ENCODE data around the gene CILP2. TPM values are rescaled to one million over a fixed set of nuclear protein-coding genes. Genes with fewer than 3 reads are reported as not detected.

Gene CILP2
- total and polyA plus RNA-seq, 9 of the 15 experiments (the other 6 are each of a cell fraction or from before 2014, with no cell fraction given), result 0.04 to 0.35 (median 0.05) TPM; not detected in 2

DNA sequence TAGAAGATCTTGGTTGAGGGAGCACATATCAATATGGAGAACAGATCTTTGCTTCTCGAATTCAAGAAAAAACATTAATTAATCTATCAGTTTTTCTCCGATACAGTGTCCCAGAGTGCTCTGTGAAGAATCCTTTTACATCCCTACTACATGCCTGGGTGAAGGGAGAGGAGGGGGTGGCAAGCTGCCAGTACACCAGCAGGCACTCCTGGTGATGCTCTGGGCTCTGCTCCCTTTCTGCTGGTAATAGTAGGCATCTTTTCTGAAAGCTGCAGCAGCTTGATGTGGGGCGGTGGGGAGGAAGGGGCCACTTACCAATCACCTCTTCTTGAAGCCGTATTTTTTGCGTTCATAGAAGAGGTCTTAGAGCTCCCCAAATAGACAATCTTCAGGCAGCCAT is 49.7 kb downstream of the CILP2 start:
- ATAC-seq (no peak), DNase-seq (ENCODE audit: extremely low read depth in 1 of 4, low spot score in 3 of 4) (no peak), FAIRE-seq (no peak)
- ChIA-PET CTCF (ENCODE audit: low intra/inter-chr PET ratio) (no interaction called here), POLR2A (interaction anchor here (0.6 kb wide), 1 partner anchor 240 kb away, joined by 3 read pairs; no protein-coding TSS in a partner anchor)
- no peak overlapping the region for H2AFZ ChIP-seq (ENCODE audit: low read depth, low read length)
- H3K36me3 ChIP-seq (ENCODE audit: control insufficient read depth, insufficient read depth, low read length), result no peaks in the 10 kb centered on the region
- no peaks in the 10 kb centered on the region for H3K9me1 ChIP-seq (ENCODE audit: control insufficient read depth, insufficient read depth, low read length)
- no peaks in the 10 kb centered on the region for H3K79me2 ChIP-seq (ENCODE audit: control insufficient read depth, insufficient read depth, low read length)
- no TSS peak for BruUV-seq (replicated peaks)
- TF ChIP-seq SIRT6 (IDR thresholded peaks at IDR 0.05; ENCODE audit: low read depth, low read length) (no peak), RBM14 (IDR thresholded peaks at IDR 0.05; ENCODE audit: borderline replicate concordance, insufficient read depth, low read depth, low read length) (no peak), TFAM (CRISPR knock-in tag; conservative IDR thresholded peaks at IDR 0.05) (no peak), BRD9 (IDR thresholded peaks at IDR 0.05; ENCODE audit: low read depth, partially characterized antibody) (no peak)
- TF ChIP-seq, protein P1, sequence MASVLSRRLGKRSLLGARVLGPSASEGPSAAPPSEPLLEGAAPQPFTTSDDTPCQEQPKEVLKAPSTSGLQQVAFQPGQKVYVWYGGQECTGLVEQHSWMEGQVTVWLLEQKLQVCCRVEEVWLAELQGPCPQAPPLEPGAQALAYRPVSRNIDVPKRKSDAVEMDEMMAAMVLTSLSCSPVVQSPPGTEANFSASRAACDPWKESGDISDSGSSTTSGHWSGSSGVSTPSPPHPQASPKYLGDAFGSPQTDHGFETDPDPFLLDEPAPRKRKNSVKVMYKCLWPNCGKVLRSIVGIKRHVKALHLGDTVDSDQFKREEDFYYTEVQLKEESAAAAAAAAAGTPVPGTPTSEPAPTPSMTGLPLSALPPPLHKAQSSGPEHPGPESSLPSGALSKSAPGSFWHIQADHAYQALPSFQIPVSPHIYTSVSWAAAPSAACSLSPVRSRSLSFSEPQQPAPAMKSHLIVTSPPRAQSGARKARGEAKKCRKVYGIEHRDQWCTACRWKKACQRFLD (CRISPR knock-in tag; IDR thresholded peaks at IDR 0.05), result no peak
- H3K9me3 ChIP-seq (replicated peaks; ENCODE audit: control insufficient read depth, insufficient read depth, low read depth, low read length), result no peaks in the 10 kb centered on the region
- H3K4me3 ChIP-seq, result no peak overlapping the region
- intact Hi-C loops (cut with micrococcal nuclease), result no loop called here
- no peak overlapping the region for H3K27ac ChIP-seq (ENCODE audit: extremely low read depth, low read depth, low read length)
- H3K9ac ChIP-seq (ENCODE audit: insufficient read depth in 1 of 2, low read depth in 2 of 2, low read length in 2 of 2), result no peak overlapping the region
- in situ Hi-C loops (cut with MboI), result no loop called here
- H3K27me3 ChIP-seq (ENCODE audit: control insufficient read depth in 2 of 2, insufficient read depth in 2 of 2, low read length in 2 of 2), result peaks cover 0 to 8% of the 10 kb centered on the region in 2 experiments; a peak in 2 of 5 replicates
- no peaks in the 10 kb centered on the region; a peak in 1 of 5 replicates for H3K4me1 ChIP-seq (replicated peaks in 1 of 2; ENCODE audit: control insufficient read depth in 2 of 2, insufficient read depth in 2 of 2, low read length in 2 of 2)
- no peaks in the 10 kb centered on the region for H4K20me1 ChIP-seq (replicated peaks; ENCODE audit: control insufficient read depth, insufficient read depth, low read length)
- 21% methylated on average over 5 of the region's 5 CpGs for WGBS (ENCODE audit: insufficient coverage, low coverage, missing lambda C conversion rate)
- H3K4me2 ChIP-seq (ENCODE audit: insufficient read depth, low read length), result no peak overlapping the region

Data from K562 (cell line).